ENCODE data around the gene BEND5.

DNA sequence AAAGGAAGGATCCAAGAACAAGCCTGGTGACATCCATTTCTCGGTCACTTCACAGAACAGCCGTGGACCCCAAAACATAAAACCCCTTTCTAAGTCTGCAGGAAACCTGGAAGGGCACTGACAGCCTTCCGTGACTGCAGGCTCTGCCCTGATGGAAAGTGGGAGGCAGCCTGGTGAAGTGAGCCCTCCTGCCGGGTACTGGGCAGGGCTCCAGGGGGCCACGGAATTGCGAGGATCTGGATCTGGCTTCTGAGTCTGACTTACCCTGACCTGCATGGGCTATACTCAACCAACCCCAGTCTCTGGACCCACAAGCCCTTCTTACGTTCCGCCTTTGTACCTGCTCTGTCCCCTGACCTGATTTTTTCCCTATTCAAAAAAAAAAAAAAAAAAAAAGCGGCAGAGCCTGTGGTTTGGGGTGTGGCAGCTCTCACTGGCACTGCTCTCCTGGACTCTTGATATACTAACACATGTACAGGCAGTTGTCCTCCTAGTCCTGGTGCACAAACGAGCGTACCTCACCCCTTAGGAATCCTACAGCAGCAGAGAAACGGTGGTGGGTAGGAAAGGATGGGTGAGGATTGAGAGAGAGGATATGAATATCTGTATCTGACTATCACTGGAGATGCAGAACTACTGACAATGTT lies 82.9 kb downstream of the BEND5 start:
- TF ChIP-seq, protein P1, sequence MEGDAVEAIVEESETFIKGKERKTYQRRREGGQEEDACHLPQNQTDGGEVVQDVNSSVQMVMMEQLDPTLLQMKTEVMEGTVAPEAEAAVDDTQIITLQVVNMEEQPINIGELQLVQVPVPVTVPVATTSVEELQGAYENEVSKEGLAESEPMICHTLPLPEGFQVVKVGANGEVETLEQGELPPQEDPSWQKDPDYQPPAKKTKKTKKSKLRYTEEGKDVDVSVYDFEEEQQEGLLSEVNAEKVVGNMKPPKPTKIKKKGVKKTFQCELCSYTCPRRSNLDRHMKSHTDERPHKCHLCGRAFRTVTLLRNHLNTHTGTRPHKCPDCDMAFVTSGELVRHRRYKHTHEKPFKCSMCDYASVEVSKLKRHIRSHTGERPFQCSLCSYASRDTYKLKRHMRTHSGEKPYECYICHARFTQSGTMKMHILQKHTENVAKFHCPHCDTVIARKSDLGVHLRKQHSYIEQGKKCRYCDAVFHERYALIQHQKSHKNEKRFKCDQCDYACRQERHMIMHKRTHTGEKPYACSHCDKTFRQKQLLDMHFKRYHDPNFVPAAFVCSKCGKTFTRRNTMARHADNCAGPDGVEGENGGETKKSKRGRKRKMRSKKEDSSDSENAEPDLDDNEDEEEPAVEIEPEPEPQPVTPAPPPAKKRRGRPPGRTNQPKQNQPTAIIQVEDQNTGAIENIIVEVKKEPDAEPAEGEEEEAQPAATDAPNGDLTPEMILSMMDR (IDR thresholded peaks at IDR 0.05) = no peak
- no peak for TF ChIP-seq POLR2A (IDR thresholded peaks at IDR 0.05)
- TF ChIP-seq POLR2AphosphoS5 (IDR thresholded peaks at IDR 0.05; ENCODE audit: insufficient read depth in 1 of 2, low read depth in 1 of 2) = no peak
